HTERT RPE-1 (cell line): ENCODE measurements around the gene CD200R1L.

Experiments
- in situ Hi-C: fragments of 300-500 bp; cut with MboI; formaldehyde crosslinking; loops from 4 replicates; pipeline ENCODE4 v1.14.3; 2020; ENCODE audit warnings: low sequenced_read_pairs

The CD200R1L gene

GRCh38 chr3:112769286-112769978 is 77.2 kb downstream of the CD200R1L start:
- in situ Hi-C loops, result no loop called here

- in situ Hi-C loops, result no loop called here
Measured at GRCh38 chr3:112767777-112768176, 78.9 kb downstream of the CD200R1L start.

DNA sequence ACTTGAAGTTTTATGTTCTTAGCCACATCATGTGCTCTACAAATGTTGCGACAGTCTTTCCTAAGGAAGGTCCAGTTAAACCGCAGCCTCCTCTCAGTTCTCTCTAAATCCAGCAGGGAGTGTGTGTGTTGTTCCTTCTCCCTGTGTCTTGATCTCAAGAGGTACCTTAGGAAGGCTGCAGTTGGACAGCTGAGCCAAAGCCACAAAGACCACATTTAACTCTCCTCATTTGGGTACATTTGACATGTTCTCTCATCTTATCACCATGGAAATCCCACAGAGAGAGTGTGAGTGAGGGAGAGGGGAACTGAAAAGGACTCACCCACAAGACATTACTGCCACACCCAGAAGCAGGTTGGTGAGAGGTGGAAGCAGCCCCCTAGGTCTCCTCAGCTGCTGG is 79.5 kb downstream of the CD200R1L start:
- in situ Hi-C loops, result no loop called here
